Osteoblast (primary cell): Measurements from ENCODE around the gene TNFAIP8L1. TPM values are rescaled to one million over a fixed set of nuclear protein-coding genes. Genes with fewer than 3 reads are reported as not detected.

ENCODE experiments used
- DNase-seq: peaks from one replicate; pipeline ENCODE4 v3.0.0; 2011; ENCODE audit warnings: low spot score, mixed read lengths; ENCODE audit not compliant: insufficient read length; ENCODE audit errors: missing footprints
- H2AFZ ChIP-seq: 2 replicates; pipeline ENCODE4 v1.6.0; 2011; ENCODE audit warnings: mild to moderate bottlenecking, low read length
- H3K27ac ChIP-seq: 2 replicates; pipeline ENCODE4 v1.5.1; 2011; ENCODE audit warnings: mild to moderate bottlenecking, low read depth, low read length, moderate library complexity
- H3K27me3 ChIP-seq: 2 replicates; pipeline ENCODE4 v1.6.0; 2012; ENCODE audit warnings: mild to moderate bottlenecking, control low read depth, inconsistent platforms, low read length, moderate library complexity; ENCODE audit not compliant: insufficient read depth
- H3K36me3 ChIP-seq: 2 replicates; pipeline ENCODE4 v1.5.1; 2011; ENCODE audit warnings: mild to moderate bottlenecking, low read length, control low read depth, moderate library complexity; ENCODE audit not compliant: insufficient read depth
- H3K4me1 ChIP-seq: 2 replicates; pipeline ENCODE4 v1.5.1; 2011; ENCODE audit warnings: mild to moderate bottlenecking, low read length, control low read depth, moderate library complexity; ENCODE audit not compliant: insufficient read depth
- H3K4me2 ChIP-seq: 2 replicates; pipeline ENCODE4 v1.6.0; 2011; ENCODE audit warnings: mild to moderate bottlenecking, low read length; ENCODE audit not compliant: insufficient read depth
- H3K4me3 ChIP-seq: fragments of 200-600 bp; sonication (generic); 3 replicates; pipeline ENCODE4 v1.5.1; 2012; ENCODE audit warnings: mild to moderate bottlenecking, low read length, inconsistent platforms; ENCODE audit not compliant: insufficient read depth
- H3K79me2 ChIP-seq: 2 replicates; pipeline ENCODE4 v1.6.0; 2012; ENCODE audit warnings: mild to moderate bottlenecking, low read length, control low read depth, inconsistent platforms; ENCODE audit not compliant: insufficient read depth
- H3K9me3 ChIP-seq: 2 replicates; pipeline ENCODE4 v1.5.1; 2011; ENCODE audit warnings: low read depth, low read length, control low read depth
- H4K20me1 ChIP-seq: 2 replicates; pipeline ENCODE4 v1.6.0; 2012; ENCODE audit warnings: mild to moderate bottlenecking, low read length, control low read depth; ENCODE audit not compliant: insufficient read depth
- CTCF ChIP-seq: IDR thresholded peaks from 2 replicates; pipeline ENCODE4 v1.5.1; 2011; ENCODE audit warnings: mild to moderate bottlenecking, low read depth, low read length, moderate library complexity; ENCODE audit errors: extremely low read depth
- total RNA-seq: library from RNA; depleted of rRNA; stranded (reverse); fragments of >200 nt; gene quantifications from 2 replicates; pipeline ENCODE4 v1.2.3, GENCODE V29; 2012

The TNFAIP8L1 gene
- total RNA-seq, 1 donor, result 1.8 TPM

GRCh38 chr19:4699826-4700692 is 60.7 kb downstream of the TNFAIP8L1 start:
- no peaks in the 10 kb centered on the region for H3K79me2 ChIP-seq
- H3K4me1 ChIP-seq, result peaks cover 10% of the 10 kb centered on the region
- TF ChIP-seq CTCF, result no peak
- no peak overlapping the region for H3K4me2 ChIP-seq
- H3K4me3 ChIP-seq, result no peak overlapping the region
- H3K27ac ChIP-seq, result no peak overlapping the region
- H3K9me3 ChIP-seq, result no peaks in the 10 kb centered on the region
- no peak for DNase-seq
- H4K20me1 ChIP-seq, result no peaks in the 10 kb centered on the region
- H2AFZ ChIP-seq, result no peak overlapping the region
- H3K27me3 ChIP-seq, result no peaks in the 10 kb centered on the region
- peaks cover 69% of the 10 kb centered on the region for H3K36me3 ChIP-seq

GRCh38 chr19:4700693-4700970 is 61.3 kb downstream of the TNFAIP8L1 start:
- Histone ChIP-seq H2AFZ (no peak overlapping the region), H3K9me3 (no peaks in the 10 kb centered on the region), H4K20me1 (no peaks in the 10 kb centered on the region), H3K4me1 (peaks cover 9% of the 10 kb centered on the region), H3K4me3 (no peak overlapping the region), H3K79me2 (no peaks in the 10 kb centered on the region), H3K27ac (no peak overlapping the region), H3K27me3 (no peaks in the 10 kb centered on the region), H3K36me3 (peaks cover 69% of the 10 kb centered on the region), H3K4me2 (no peak overlapping the region)
- DNase-seq, result no peak
- no peak for TF ChIP-seq CTCF

- Histone ChIP-seq H3K36me3 (peaks cover 65% of the 10 kb centered on the region), H3K4me3 (no peak overlapping the region), H3K27me3 (no peaks in the 10 kb centered on the region), H3K79me2 (no peaks in the 10 kb centered on the region), H2AFZ (no peak overlapping the region), H3K4me1 (peaks cover 7% of the 10 kb centered on the region), H3K27ac (no peak overlapping the region), H4K20me1 (no peaks in the 10 kb centered on the region), H3K4me2 (no peak overlapping the region), H3K9me3 (no peaks in the 10 kb centered on the region)
- DNase-seq, result no peak
- no peak for TF ChIP-seq CTCF
Observed at GRCh38 chr19:4701557-4701956, 62.2 kb downstream of the TNFAIP8L1 start.

- no peak overlapping the region for H3K4me2 ChIP-seq
- H3K4me1 ChIP-seq, result peaks cover under 1% of the 10 kb centered on the region
- no peaks in the 10 kb centered on the region for H3K27me3 ChIP-seq
- no peaks in the 10 kb centered on the region for H4K20me1 ChIP-seq
- TF ChIP-seq CTCF, result no peak
- H3K27ac ChIP-seq, result no peak overlapping the region
- no peaks in the 10 kb centered on the region for H3K9me3 ChIP-seq
- no peak for DNase-seq
- no peak overlapping the region for H2AFZ ChIP-seq
- peaks cover 64% of the 10 kb centered on the region for H3K36me3 ChIP-seq
- no peak overlapping the region for H3K4me3 ChIP-seq
- H3K79me2 ChIP-seq, result peaks cover 2% of the 10 kb centered on the region
Observed at GRCh38 chr19:4702764-4703163, 63.4 kb downstream of the TNFAIP8L1 start.
